Nucleus accumbens (tissue), 56 donors: ENCODE results near the gene STX3.
"Not testable (repeated sequence)": the region's sequence is repeated elsewhere in the genome, so short reads cannot be mapped to it uniquely, and the experiment has no call there.

Experiments used
- DNase-seq, 56 donors: peaks; one replicate each; lab custom pipeline; 2025; lab: John Stamatoyannopoulos, UW

The STX3 gene

GRCh38 chr11:59822989-59823566 is 67.9 kb downstream of the STX3 start:
- DNase-seq, result peak in 4 of 56 donors; percentile 1 to 37 (median 4)

DNA sequence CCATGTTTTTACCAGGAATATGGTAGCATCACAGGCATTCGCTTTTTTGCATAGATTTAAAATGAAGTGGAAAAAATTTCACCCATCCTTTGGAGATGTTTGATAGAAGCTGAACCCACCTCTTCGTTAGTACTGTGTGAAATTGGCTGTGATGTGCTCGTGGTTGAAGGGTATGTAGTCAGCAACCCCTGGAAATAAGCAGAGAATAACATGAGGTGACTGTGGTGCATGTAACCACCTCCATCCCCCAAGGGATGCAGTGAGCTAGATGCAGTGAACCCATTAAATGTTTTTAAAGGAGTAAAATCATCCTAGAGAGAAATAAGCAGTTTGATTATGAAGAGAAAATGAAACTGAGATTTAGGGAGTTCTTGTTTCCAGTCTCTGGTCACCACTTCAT is 74.2 kb downstream of the STX3 start:
- DNase-seq, result no peak

DNA sequence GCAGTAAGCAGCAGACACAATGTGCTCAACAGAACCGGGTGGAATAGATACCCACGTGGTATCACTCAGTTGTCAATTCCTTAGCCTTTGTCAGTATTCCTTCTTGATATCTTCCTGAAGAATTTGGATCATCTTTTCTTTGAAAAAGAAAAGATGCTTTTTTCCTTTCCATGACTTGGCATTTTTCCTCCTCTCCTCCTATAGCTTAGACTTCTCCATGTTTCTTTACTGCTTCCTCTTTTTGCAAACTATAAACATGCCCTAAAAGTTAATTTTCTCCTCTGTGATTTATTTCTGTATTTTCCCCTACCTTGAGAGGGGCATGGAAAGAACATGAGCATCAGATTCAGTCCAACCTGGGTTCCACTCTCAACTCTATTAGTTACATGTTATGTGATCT is 78.4 kb downstream of the STX3 start:
- DNase-seq, result no peak

DNA sequence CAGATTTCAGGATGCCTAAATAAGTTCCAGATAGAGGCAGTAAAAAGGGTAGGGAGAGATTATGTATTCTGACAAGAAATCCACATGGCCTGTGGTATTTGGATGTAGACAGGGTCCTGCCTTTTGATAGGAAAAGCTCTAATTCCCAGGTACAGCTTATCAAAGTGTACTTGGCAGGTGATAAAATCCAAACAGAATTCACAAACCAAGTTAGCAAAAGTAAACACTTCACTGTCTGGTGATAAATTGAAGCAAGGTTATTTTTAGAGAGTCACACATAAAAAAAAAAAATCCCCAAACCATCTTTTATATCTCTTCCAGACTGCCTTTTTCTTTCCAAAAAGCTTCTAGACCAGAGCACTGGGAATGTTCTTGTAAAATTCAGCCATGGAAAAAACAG is 84.4 kb downstream of the STX3 start:
- no peak for DNase-seq

DNA sequence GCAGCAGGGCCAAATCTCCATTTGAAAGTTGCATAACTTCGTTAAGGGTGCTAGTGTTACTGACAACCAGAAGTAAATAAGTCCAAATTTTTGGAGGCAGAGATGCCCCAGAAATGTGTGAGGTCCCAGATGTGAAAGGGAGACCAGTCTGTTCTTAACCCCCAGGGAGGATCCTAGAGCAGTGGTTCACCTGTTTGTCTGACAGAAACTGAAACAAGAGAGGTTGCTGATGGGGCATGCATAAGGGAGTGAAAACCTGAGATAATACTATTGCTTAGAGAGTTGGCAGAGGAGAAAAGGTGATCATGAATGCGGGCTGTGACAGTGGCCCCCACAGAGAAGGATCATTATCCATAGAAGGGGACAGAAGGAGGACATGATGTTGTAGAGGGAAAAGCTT is 86.3 kb downstream of the STX3 start:
- DNase-seq, result no peak

- no peak for DNase-seq
Observed at GRCh38 chr11:59842316-59842715, 87.1 kb downstream of the STX3 start.

GRCh38 chr11:59845399-59845798 is 90.2 kb downstream of the STX3 start, which contains the start of gene CBLIF:
Gene CBLIF, minus strand, starts transcription at chr11:59845499. Its CDS starts 46 bp downstream, at chr11:59845453.
- no peak for DNase-seq

- no peak for DNase-seq
Observed at GRCh38 chr11:59846556-59846955, 91.4 kb downstream of the STX3 start.

- DNase-seq, result no peak
Observed at GRCh38 chr11:59847626-59848025, 92.5 kb downstream of the STX3 start.

GRCh38 chr11:59848439-59848838 is 93.3 kb downstream of the STX3 start:
- not testable (repeated sequence) for DNase-seq

DNA sequence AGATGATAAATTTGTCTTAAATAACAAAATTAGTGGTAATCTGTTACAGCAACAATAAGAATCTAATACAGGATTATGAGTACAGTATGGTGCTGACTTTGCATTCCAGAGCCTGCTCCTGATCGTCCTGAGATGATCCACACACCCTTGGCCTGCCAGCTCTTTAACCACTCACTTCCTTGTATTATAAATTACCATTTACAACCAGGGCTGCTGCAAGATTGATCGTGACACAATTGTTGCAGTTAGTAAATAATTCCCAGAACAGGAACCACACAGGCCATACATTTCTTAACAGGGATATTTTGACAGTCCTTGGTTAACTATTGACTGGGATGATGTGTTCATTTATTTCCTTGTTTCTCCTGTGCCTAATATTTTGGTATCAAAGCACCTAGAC is 94.0 kb downstream of the STX3 start:
- DNase-seq, result no peak

- DNase-seq, result not testable (repeated sequence)
Observed at GRCh38 chr11:59849551-59849950, 94.4 kb downstream of the STX3 start.

GRCh38 chr11:59851416-59851815 is 96.2 kb downstream of the STX3 start:
- not testable (repeated sequence) for DNase-seq

DNA sequence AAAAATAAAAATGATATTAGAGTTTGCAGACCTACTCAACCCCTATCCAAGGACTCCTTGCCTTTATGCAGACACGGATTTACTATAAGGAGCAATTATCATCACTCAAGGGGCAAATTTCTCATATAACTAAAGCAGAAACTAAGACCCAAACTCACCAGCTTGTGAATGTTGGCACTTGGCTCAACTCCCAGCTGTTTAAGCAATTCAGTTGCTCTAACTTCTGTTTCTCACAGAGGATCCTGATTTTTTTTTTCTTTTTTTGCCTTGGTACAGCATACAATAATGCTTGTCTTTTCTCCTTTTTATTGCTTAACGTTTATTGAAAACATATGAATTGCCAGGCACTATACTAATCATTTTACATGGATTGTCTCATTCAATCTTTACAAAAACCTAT is 99.7 kb downstream of the STX3 start:
- DNase-seq, result no peak
